Measurements from ENCODE around the gene SELENOI.

- TF ChIP-seq, protein P1, sequence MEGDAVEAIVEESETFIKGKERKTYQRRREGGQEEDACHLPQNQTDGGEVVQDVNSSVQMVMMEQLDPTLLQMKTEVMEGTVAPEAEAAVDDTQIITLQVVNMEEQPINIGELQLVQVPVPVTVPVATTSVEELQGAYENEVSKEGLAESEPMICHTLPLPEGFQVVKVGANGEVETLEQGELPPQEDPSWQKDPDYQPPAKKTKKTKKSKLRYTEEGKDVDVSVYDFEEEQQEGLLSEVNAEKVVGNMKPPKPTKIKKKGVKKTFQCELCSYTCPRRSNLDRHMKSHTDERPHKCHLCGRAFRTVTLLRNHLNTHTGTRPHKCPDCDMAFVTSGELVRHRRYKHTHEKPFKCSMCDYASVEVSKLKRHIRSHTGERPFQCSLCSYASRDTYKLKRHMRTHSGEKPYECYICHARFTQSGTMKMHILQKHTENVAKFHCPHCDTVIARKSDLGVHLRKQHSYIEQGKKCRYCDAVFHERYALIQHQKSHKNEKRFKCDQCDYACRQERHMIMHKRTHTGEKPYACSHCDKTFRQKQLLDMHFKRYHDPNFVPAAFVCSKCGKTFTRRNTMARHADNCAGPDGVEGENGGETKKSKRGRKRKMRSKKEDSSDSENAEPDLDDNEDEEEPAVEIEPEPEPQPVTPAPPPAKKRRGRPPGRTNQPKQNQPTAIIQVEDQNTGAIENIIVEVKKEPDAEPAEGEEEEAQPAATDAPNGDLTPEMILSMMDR (IDR thresholded peaks at IDR 0.05): no peak
- no peak for TF ChIP-seq POLR2A (IDR thresholded peaks at IDR 0.05)
- no peak for TF ChIP-seq POLR2AphosphoS5 (IDR thresholded peaks at IDR 0.05)
These were observed 86.4 kb downstream of the SELENOI start for GRCh38 chr2:26432363-26432762.

All from prostate gland (tissue), 2 donors.